Uterus (tissue), 2 donors: ENCODE measurements around the gene ARHGEF10L.

Experiments used
- POLR2A ChIP-seq, 2 donors: fragments of 450-650 bp; IDR thresholded peaks; one replicate each; pipeline ENCODE4 v1.6.1; 2016; ENCODE audit warnings: antibody characterized with exemption in 2 of 2, mild to moderate bottlenecking in 1 of 2, moderate library complexity in 1 of 2
- TF ChIP-seq, protein P1 (sequence below), 4 experiments: fragments of 200-600 bp in 2 of 4; fragments of 450-650 bp in 2 of 4; sonication (generic) in 2 of 4; IDR thresholded peaks; one replicate each; pipeline ENCODE4 v1.5.1; 2016 to 2019; ENCODE audit warnings: antibody characterized with exemption in 4 of 4, mild to moderate bottlenecking in 2 of 4, moderate library complexity in 1 of 4

DNA sequence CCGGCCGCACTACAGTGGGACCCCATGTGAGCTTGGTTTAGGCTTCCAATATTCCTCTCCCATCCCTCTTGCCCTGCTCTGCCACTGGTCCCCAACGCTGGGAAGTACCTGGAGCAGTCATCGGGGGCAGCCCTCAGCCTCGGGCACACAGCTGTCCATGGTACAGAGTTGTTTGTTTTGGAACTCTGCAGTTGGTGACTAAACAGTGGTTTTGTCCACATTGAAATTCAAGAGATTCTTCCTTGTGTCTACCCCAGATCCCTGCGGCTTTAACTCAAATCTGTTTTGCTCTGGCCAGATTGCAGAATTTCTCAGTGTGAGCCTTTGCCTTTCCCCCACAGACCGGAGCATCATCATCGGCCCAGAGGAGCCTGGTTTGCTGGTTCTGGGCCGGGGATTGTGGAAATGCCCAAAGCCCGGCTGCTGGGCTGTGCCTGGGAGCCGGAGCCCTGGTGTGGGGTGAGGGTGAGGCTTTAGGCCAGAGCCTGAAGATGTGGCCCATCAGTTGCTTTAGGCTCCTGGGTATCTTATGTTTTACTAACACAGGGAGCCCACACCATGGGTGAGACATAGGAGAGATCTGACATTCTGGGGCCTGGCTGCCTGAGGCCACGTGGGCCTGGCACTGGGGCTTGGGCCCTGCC lies 93.2 kb downstream of the ARHGEF10L start:
- TF ChIP-seq, protein P1, sequence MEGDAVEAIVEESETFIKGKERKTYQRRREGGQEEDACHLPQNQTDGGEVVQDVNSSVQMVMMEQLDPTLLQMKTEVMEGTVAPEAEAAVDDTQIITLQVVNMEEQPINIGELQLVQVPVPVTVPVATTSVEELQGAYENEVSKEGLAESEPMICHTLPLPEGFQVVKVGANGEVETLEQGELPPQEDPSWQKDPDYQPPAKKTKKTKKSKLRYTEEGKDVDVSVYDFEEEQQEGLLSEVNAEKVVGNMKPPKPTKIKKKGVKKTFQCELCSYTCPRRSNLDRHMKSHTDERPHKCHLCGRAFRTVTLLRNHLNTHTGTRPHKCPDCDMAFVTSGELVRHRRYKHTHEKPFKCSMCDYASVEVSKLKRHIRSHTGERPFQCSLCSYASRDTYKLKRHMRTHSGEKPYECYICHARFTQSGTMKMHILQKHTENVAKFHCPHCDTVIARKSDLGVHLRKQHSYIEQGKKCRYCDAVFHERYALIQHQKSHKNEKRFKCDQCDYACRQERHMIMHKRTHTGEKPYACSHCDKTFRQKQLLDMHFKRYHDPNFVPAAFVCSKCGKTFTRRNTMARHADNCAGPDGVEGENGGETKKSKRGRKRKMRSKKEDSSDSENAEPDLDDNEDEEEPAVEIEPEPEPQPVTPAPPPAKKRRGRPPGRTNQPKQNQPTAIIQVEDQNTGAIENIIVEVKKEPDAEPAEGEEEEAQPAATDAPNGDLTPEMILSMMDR (IDR thresholded peaks at IDR 0.05) = no peak
- no peak for TF ChIP-seq POLR2A (IDR thresholded peaks at IDR 0.05)
